GM21737 (cell line): ENCODE data around the gene MTHFD1.

Experiments used
- ATAC-seq: cut with Tn5 transposase; IDR thresholded peaks from one replicate; pipeline ENCODE4 v1.9.1; 2021; ENCODE audit warnings: mild to moderate bottlenecking, moderate library complexity; ENCODE audit not compliant: unreplicated experiment

MTHFD1 gene

GRCh38 chr14:64488590-64489099 lies 100.5 kb downstream of the MTHFD1 start:
- no peak for ATAC-seq

GRCh38 chr14:64491637-64492036 lies 103.5 kb downstream of the MTHFD1 start:
- no peak for ATAC-seq

GRCh38 chr14:64493455-64493854 lies 105.3 kb downstream of the MTHFD1 start:
- no peak for ATAC-seq

GRCh38 chr14:64495252-64495651 lies 107.1 kb downstream of the MTHFD1 start:
- no peak for ATAC-seq

GRCh38 chr14:64496764-64497163 lies 108.6 kb downstream of the MTHFD1 start:
- no peak for ATAC-seq

GRCh38 chr14:64500088-64500487 lies 111.9 kb downstream of the MTHFD1 start:
- ATAC-seq: no peak

- no peak for ATAC-seq
Measured at GRCh38 chr14:64501411-64502171, 113.4 kb downstream of the MTHFD1 start.

GRCh38 chr14:64502456-64502855 lies 114.3 kb downstream of the MTHFD1 start:
- ATAC-seq: no peak

GRCh38 chr14:64502887-64503433 lies 114.8 kb downstream of the MTHFD1 start:
- ATAC-seq: peak; percentile 3

GRCh38 chr14:64503434-64504309 lies 115.5 kb downstream of the MTHFD1 start, which contains the start of gene ZBTB25:
Gene ZBTB25, minus strand, starts transcription at chr14:64503838. Its CDS starts 13,305 bp downstream, at chr14:64490533.
- ATAC-seq: peak; percentile 56

GRCh38 chr14:64504310-64504896 lies 116.2 kb downstream of the MTHFD1 start, which contains the start of gene ZBTB1:
Gene ZBTB1, plus strand, starts transcription at chr14:64504770. Its CDS starts 16,735 bp downstream, at chr14:64521505.
- ATAC-seq: no peak

GRCh38 chr14:64504897-64505794 lies 117.0 kb downstream of the MTHFD1 start:
- peak; percentile 21 for ATAC-seq

GRCh38 chr14:64506721-64507120 lies 118.6 kb downstream of the MTHFD1 start:
- no peak for ATAC-seq

GRCh38 chr14:64507376-64508156 lies 119.4 kb downstream of the MTHFD1 start:
- no peak for ATAC-seq

- ATAC-seq: no peak
Measured at GRCh38 chr14:64508215-64508776, 120.1 kb downstream of the MTHFD1 start.

GRCh38 chr14:64509036-64509435 lies 120.9 kb downstream of the MTHFD1 start:
- ATAC-seq: no peak
